SK-N-SH (cell line): ENCODE results near the gene KIF13A.

Experiments used
- EP300 ChIP-seq, 2 experiments: IDR thresholded peaks; 2 replicates each; pipeline versions ENCODE4 v1.4.0 to v1.6.1; 2012; ENCODE audit warnings: borderline replicate concordance in 1 of 2, low read depth in 1 of 2, low read length in 1 of 2
- EZH2phosphoT487 ChIP-seq: fragments of 200-600 bp; sonication (generic); IDR thresholded peaks from 2 replicates; pipeline ENCODE4 v1.6.1; 2017; ENCODE audit warnings: low read depth, mixed run types, mild to moderate bottlenecking, antibody characterized with exemption, moderate library complexity, borderline replicate concordance
- FOSL2 ChIP-seq: IDR thresholded peaks from 2 replicates; pipeline ENCODE4 v1.4.0; 2012; ENCODE audit warnings: low read depth, mild to moderate bottlenecking, moderate library complexity, borderline replicate concordance
- MAX ChIP-seq: IDR thresholded peaks from 2 replicates; pipeline ENCODE4 v1.4.0; 2012; ENCODE audit warnings: low read depth
- REST ChIP-seq: IDR thresholded peaks from 2 replicates; pipeline ENCODE4 v1.6.1; 2012; ENCODE audit warnings: mild to moderate bottlenecking, low read depth, low read length, moderate library complexity
- TCF12 ChIP-seq: IDR thresholded peaks from 2 replicates; pipeline ENCODE4 v1.4.0; 2012
- YY1 ChIP-seq: IDR thresholded peaks from 2 replicates; pipeline ENCODE4 v1.4.0; 2012; ENCODE audit warnings: low read depth, mild to moderate bottlenecking
- TF ChIP-seq, protein P1 (sequence below): fragments of 200-600 bp; sonication (generic); IDR thresholded peaks from 2 replicates; pipeline ENCODE4 v1.6.1; 2017; ENCODE audit warnings: antibody characterized with exemption, mild to moderate bottlenecking, moderate library complexity

DNA sequence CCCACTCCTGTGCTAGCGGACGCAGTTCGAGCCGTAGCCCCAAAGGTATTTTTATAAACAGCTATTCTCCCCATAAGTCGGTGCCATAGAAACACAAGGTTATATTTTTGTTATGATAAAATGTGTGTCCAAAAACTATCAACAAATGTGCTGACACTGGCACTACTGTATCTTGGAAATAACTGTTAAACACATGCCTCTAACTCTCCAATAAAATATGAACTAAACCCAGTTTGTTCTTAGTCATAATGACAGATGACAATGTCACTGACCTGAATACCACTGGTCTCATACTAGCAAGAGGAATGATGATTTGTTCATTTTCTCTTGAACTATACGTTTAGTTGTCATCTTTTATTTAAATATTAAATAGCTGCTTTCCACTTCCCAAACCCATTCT is 229.3 kb downstream of the KIF13A start:
- no peak for TF ChIP-seq MAX
- TF ChIP-seq TCF12 = no peak
- TF ChIP-seq EP300 (IDR thresholded peaks at IDR 0.05; ENCODE audit: borderline replicate concordance in 1 of 2, low read depth in 1 of 2, low read length in 1 of 2) = no peak
- TF ChIP-seq, protein P1, sequence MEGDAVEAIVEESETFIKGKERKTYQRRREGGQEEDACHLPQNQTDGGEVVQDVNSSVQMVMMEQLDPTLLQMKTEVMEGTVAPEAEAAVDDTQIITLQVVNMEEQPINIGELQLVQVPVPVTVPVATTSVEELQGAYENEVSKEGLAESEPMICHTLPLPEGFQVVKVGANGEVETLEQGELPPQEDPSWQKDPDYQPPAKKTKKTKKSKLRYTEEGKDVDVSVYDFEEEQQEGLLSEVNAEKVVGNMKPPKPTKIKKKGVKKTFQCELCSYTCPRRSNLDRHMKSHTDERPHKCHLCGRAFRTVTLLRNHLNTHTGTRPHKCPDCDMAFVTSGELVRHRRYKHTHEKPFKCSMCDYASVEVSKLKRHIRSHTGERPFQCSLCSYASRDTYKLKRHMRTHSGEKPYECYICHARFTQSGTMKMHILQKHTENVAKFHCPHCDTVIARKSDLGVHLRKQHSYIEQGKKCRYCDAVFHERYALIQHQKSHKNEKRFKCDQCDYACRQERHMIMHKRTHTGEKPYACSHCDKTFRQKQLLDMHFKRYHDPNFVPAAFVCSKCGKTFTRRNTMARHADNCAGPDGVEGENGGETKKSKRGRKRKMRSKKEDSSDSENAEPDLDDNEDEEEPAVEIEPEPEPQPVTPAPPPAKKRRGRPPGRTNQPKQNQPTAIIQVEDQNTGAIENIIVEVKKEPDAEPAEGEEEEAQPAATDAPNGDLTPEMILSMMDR = no peak
- no peak for TF ChIP-seq EZH2phosphoT487
- no peak for TF ChIP-seq YY1
- no peak for TF ChIP-seq FOSL2
- no peak for TF ChIP-seq REST
